Activated T-cell treated with anti-CD3 and anti-CD28 coated beads, Interleukin-2, amount 50 U/mL, for 24 hours (primary cell): Measurements from ENCODE around the gene POU5F1.
A peak's percentile ranks its signal among the peaks of the same experiment; 100 is the strongest.
"Not testable (repeated sequence)": the region's sequence is repeated elsewhere in the genome, so short reads cannot be mapped to it uniquely, and the experiment has no call there.

Experiments
- DNase-seq: peaks from one replicate; pipeline ENCODE4 v3.0.0-alpha.2; 2020
- H3K27ac Mint-ChIP-seq: 2 replicates; pipeline ENCODE4 v1.8.0; 2020; ENCODE audit warnings: mild to moderate bottlenecking, mixed read lengths
- H3K27me3 Mint-ChIP-seq: 2 replicates; pipeline ENCODE4 v1.8.0; 2020; ENCODE audit warnings: mixed read lengths
- H3K36me3 Mint-ChIP-seq: 2 replicates; pipeline ENCODE4 v1.8.0; 2020; ENCODE audit warnings: low read depth, mixed read lengths
- H3K4me1 Mint-ChIP-seq: 2 replicates; pipeline ENCODE4 v1.8.0; 2020; ENCODE audit warnings: low read depth, mixed read lengths
- H3K4me3 Mint-ChIP-seq: 2 replicates; pipeline ENCODE4 v1.8.0; 2020; ENCODE audit warnings: mild to moderate bottlenecking, moderate library complexity, mixed read lengths
- H3K9me3 Mint-ChIP-seq: 2 replicates; pipeline ENCODE4 v1.8.0; 2020; ENCODE audit warnings: mixed read lengths

The POU5F1 gene

GRCh38 chr6:31170600-31170881, at the start of gene POU5F1:
Gene POU5F1, minus strand, starts transcription at chr6:31170682. Its CDS starts 62 bp downstream, at chr6:31170620.
- H3K27ac Mint-ChIP-seq, result no peak within 1 kb of the TSS
- H3K4me1 Mint-ChIP-seq, result peaks cover 2% of the 10 kb centered on the region
- no peak within 1 kb of the TSS for H3K4me3 Mint-ChIP-seq
- H3K9me3 Mint-ChIP-seq, result no peaks in the 10 kb centered on the region
- no peak for DNase-seq
- no peaks in the 10 kb centered on the region for H3K36me3 Mint-ChIP-seq
- H3K27me3 Mint-ChIP-seq, result no peaks in the 10 kb centered on the region

GRCh38 chr6:31216208-31216898, 45.9 kb upstream of the POU5F1 start:
- H3K27ac Mint-ChIP-seq, result no peak overlapping the region
- H3K9me3 Mint-ChIP-seq, result peaks cover 6% of the 10 kb centered on the region
- H3K4me1 Mint-ChIP-seq, result peaks cover 3% of the 10 kb centered on the region
- H3K4me3 Mint-ChIP-seq, result no peak overlapping the region
- H3K27me3 Mint-ChIP-seq, result no peaks in the 10 kb centered on the region
- H3K36me3 Mint-ChIP-seq, result no peaks in the 10 kb centered on the region
- DNase-seq, result no peak

GRCh38 chr6:31215216-31215615, 44.7 kb upstream of the POU5F1 start:
- not testable (repeated sequence) for H3K27me3 Mint-ChIP-seq, H3K9me3 Mint-ChIP-seq, DNase-seq, H3K4me3 Mint-ChIP-seq, H3K36me3 Mint-ChIP-seq, H3K4me1 Mint-ChIP-seq, H3K27ac Mint-ChIP-seq

- no peaks in the 10 kb centered on the region for H3K36me3 Mint-ChIP-seq
- peaks cover 3% of the 10 kb centered on the region for H3K4me1 Mint-ChIP-seq
- no peaks in the 10 kb centered on the region for H3K27me3 Mint-ChIP-seq
- H3K4me3 Mint-ChIP-seq, result no peak overlapping the region
- no peak overlapping the region for H3K27ac Mint-ChIP-seq
- peaks cover 6% of the 10 kb centered on the region for H3K9me3 Mint-ChIP-seq
- no peak for DNase-seq
Measured at GRCh38 chr6:31214516-31214915, 44.0 kb upstream of the POU5F1 start.

DNA sequence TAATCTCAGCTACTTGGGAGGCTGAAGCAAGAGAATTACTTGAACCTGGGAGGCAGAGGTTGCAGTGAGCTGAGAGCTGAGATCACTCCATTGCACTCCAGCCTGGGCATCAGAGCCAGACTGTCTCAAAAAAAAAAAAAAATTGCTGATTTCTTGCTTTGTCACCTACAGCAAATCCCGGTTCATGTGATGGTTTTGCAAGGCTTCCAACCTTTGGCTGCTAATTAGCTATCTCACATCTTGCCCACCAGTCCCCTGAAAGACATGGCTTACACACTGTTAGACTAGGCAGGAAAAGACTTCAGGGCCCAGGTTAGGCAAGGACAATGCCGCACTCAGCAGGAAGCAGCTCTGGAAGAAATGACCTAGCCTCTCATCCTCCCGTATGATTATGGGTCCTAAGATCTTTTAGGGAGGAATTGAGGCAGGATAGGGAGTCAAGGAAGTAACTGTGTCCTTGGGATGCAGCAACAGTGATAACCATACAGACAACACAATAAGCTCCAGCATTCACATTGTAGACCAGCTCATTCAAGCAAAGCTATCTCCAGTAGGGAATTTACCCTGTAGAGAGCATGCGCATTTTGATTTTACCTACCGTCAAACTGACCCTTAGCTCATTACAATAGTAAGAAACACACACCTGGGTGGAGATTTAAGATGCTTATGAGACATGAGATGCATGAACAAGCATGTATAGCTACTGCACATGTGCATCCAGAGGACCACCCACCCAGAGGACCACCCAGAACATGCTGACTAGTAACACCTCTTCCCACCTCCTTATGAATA, 40.5 kb upstream of the POU5F1 start:
- DNase-seq, result no peak
- Mint-ChIP-seq H3K4me3 (no peak overlapping the region), H3K27ac (no peak overlapping the region), H3K9me3 (no peaks in the 10 kb centered on the region), H3K4me1 (peaks cover 5% of the 10 kb centered on the region), H3K36me3 (no peaks in the 10 kb centered on the region), H3K27me3 (no peaks in the 10 kb centered on the region)

DNA sequence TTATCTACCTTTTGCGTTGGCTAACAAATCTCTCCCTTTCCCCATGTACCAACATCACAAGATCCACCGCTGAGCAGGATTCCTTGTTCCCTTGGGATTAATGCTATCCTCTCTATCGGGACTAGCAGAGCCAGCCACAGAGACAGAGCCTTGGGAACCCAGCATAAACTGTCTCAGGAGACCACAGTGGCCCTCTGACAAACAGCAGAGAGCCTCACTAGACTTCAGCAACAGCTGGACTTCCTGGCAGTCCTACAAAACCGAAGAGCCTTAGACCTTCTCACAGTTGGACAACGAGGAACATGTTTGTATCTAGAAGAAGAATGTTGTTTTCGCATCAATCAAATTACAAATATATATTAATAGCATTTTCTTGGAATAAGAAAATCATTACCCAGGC, 39.6 kb upstream of the POU5F1 start:
- no peak overlapping the region for H3K4me3 Mint-ChIP-seq
- DNase-seq, result no peak
- H3K27me3 Mint-ChIP-seq, result no peaks in the 10 kb centered on the region
- peaks cover 10% of the 10 kb centered on the region for H3K4me1 Mint-ChIP-seq
- no peaks in the 10 kb centered on the region for H3K36me3 Mint-ChIP-seq
- no peaks in the 10 kb centered on the region for H3K9me3 Mint-ChIP-seq
- H3K27ac Mint-ChIP-seq, result no peak overlapping the region

DNA sequence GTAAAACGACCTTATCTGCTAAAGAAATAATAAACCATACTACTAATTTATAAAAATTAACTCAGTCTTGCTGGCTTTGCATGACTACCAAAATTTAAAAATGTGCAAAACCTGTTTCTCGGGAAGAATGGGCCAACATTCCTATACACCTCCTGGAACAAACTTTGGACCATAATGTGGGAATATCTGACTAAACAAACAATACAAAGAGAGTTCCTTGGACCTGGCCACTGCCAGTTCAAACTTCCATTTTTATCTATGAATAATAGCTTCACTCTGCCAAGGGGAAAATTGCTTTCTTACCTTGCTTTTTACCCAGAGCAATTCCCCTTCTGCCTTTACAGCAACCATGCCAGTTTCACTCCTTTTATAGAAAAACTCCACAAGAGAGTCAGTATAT, 38.7 kb upstream of the POU5F1 start:
- peaks cover 20% of the 10 kb centered on the region for H3K4me1 Mint-ChIP-seq
- DNase-seq, result no peak
- H3K27me3 Mint-ChIP-seq, result no peaks in the 10 kb centered on the region
- no peak overlapping the region for H3K27ac Mint-ChIP-seq
- H3K36me3 Mint-ChIP-seq, result no peaks in the 10 kb centered on the region
- H3K9me3 Mint-ChIP-seq, result no peaks in the 10 kb centered on the region
- no peak overlapping the region for H3K4me3 Mint-ChIP-seq

DNA sequence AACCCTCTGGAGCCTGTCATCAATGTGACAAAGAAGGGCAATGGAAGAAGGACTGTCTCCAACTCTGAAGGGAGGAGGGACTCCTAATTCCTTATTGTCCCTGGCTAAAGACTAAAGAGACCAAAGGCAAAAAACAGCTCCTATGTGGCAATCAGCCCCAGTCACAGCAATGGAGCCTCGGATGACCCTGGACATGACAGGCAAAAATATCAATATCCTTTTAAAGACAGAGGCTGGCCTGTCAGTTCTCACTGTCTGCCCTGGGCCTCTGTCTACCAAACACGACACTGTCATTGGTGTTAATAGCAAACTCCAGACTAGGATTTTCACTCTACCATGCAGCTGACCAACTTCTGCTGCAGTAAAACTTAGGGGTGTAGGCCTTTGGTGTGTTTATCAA, 38.0 kb upstream of the POU5F1 start:
- DNase-seq, result no peak
- H3K4me1 Mint-ChIP-seq, result peaks cover 25% of the 10 kb centered on the region
- H3K36me3 Mint-ChIP-seq, result no peaks in the 10 kb centered on the region
- no peak overlapping the region for H3K27ac Mint-ChIP-seq
- H3K27me3 Mint-ChIP-seq, result no peaks in the 10 kb centered on the region
- H3K4me3 Mint-ChIP-seq, result no peak overlapping the region
- no peaks in the 10 kb centered on the region for H3K9me3 Mint-ChIP-seq

GRCh38 chr6:31205638-31206037, 35.2 kb upstream of the POU5F1 start:
- H3K9me3 Mint-ChIP-seq, result peaks cover 5% of the 10 kb centered on the region
- H3K4me1 Mint-ChIP-seq, result peaks cover 51% of the 10 kb centered on the region
- H3K27me3 Mint-ChIP-seq, result no peaks in the 10 kb centered on the region
- peak overlapping the region; percentile 45 for H3K27ac Mint-ChIP-seq
- no peak for DNase-seq
- H3K4me3 Mint-ChIP-seq, result no peak overlapping the region
- H3K36me3 Mint-ChIP-seq, result peaks cover 7% of the 10 kb centered on the region

GRCh38 chr6:31204751-31205145, 34.3 kb upstream of the POU5F1 start:
- H3K4me3 Mint-ChIP-seq, result peak overlapping the region; percentile 87
- peaks cover 11% of the 10 kb centered on the region for H3K36me3 Mint-ChIP-seq
- peaks cover 5% of the 10 kb centered on the region for H3K9me3 Mint-ChIP-seq
- H3K27me3 Mint-ChIP-seq, result no peaks in the 10 kb centered on the region
- DNase-seq, result no peak
- peak overlapping the region; percentile 99 for H3K27ac Mint-ChIP-seq
- peaks cover 59% of the 10 kb centered on the region for H3K4me1 Mint-ChIP-seq

DNA sequence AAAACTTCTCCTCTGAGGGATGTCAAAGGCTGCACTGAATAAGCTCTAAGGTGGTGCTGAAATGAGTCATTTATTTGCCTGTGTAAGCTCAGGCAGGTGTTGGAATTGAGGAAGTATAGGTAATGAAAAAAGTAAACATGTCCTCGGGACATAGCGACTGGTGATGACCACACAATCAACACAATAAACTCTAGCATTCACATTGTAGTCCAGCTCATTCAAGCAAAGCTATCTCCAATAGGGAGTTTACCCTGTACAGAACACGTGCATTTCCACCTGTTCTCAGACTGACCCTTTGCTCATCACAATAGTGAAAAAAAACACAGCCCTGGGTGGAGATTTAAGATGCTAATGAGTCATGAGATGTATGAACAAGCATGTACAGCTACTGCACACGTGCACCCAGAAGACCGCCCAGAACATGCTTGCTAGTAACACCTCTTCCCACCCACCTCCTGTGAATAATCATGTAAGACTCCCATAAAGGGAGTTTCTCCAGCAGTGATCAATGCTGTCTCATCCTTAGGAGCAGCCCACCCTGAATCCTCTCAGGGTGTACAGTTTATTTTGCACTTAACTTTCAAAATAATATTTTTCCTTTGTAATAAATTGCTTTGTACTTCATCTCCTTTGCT, 33.0 kb upstream of the POU5F1 start:
- Mint-ChIP-seq H3K36me3 (peaks cover 11% of the 10 kb centered on the region), H3K4me3 (peak overlapping the region; percentile 87), H3K9me3 (peaks cover 5% of the 10 kb centered on the region), H3K27me3 (no peaks in the 10 kb centered on the region), H3K4me1 (peaks cover 71% of the 10 kb centered on the region), H3K27ac (peak overlapping the region; percentile 99)
- DNase-seq, result peak; percentile 64

GRCh38 chr6:31202259-31203166, 32.0 kb upstream of the POU5F1 start:
- H3K27me3 Mint-ChIP-seq, result no peaks in the 10 kb centered on the region
- peak overlapping the region; percentile 99 for H3K27ac Mint-ChIP-seq
- peaks cover 5% of the 10 kb centered on the region for H3K9me3 Mint-ChIP-seq
- peaks cover 71% of the 10 kb centered on the region for H3K4me1 Mint-ChIP-seq
- DNase-seq, result peak; percentile 38
- H3K4me3 Mint-ChIP-seq, result peak overlapping the region; percentile 87
- peaks cover 16% of the 10 kb centered on the region for H3K36me3 Mint-ChIP-seq

GRCh38 chr6:31199105-31199452, 28.6 kb upstream of the POU5F1 start:
- DNase-seq, H3K27me3 Mint-ChIP-seq, H3K9me3 Mint-ChIP-seq: not testable (repeated sequence)
- Mint-ChIP-seq H3K4me1 (peaks cover 74% of the 10 kb centered on the region), H3K4me3 (peak overlapping the region; percentile 85), H3K36me3 (peaks cover 16% of the 10 kb centered on the region), H3K27ac (peak overlapping the region; percentile 44)

GRCh38 chr6:31197559-31198305, 27.2 kb upstream of the POU5F1 start:
- H3K36me3 Mint-ChIP-seq, result peaks cover 16% of the 10 kb centered on the region
- DNase-seq, result peak; percentile 91
- peaks cover 61% of the 10 kb centered on the region for H3K4me1 Mint-ChIP-seq
- peak overlapping the region; percentile 85 for H3K4me3 Mint-ChIP-seq
- H3K9me3 Mint-ChIP-seq, result peaks cover 5% of the 10 kb centered on the region
- H3K27me3 Mint-ChIP-seq, result no peaks in the 10 kb centered on the region
- H3K27ac Mint-ChIP-seq, result peak overlapping the region; percentile 97
